ENCODE data around the gene VASP.

GRCh38 chr19:45494261-45494916, 12.9 kb upstream of the VASP start:
- no peak for TF ChIP-seq CTCF (conservative IDR thresholded peaks at IDR 0.05 in 1 of 2, IDR thresholded peaks at IDR 0.05 in 1 of 2; ENCODE audit: extremely low read depth in 1 of 2, insufficient read depth in 1 of 2, low read depth in 1 of 2, low read length in 2 of 2)
- no peak for TF ChIP-seq EZH2 (IDR thresholded peaks at IDR 0.05; ENCODE audit: borderline replicate concordance, low read length)
